ENCODE measurements around the gene TMEM126A.

- TF ChIP-seq TCF7 (CRISPR knock-in tag; IDR thresholded peaks at IDR 0.05; ENCODE audit: low read depth) (no peak), AFF4 (CRISPR knock-in tag; IDR thresholded peaks at IDR 0.05; ENCODE audit: borderline replicate concordance) (no peak), ESRRA (CRISPR knock-in tag; IDR thresholded peaks at IDR 0.05; ENCODE audit: borderline replicate concordance) (no peak), ZNF416 (CRISPR knock-in tag; IDR thresholded peaks at IDR 0.05) (no peak), HMGXB4 (CRISPR knock-in tag; IDR thresholded peaks at IDR 0.05) (peak; percentile 62; the same call in 1 of the 2 replicates)
- TF ChIP-seq, protein P1, sequence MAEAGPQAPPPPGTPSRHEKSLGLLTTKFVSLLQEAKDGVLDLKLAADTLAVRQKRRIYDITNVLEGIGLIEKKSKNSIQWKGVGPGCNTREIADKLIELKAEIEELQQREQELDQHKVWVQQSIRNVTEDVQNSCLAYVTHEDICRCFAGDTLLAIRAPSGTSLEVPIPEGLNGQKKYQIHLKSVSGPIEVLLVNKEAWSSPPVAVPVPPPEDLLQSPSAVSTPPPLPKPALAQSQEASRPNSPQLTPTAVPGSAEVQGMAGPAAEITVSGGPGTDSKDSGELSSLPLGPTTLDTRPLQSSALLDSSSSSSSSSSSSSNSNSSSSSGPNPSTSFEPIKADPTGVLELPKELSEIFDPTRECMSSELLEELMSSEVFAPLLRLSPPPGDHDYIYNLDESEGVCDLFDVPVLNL (CRISPR knock-in tag; IDR thresholded peaks at IDR 0.05; ENCODE audit: borderline replicate concordance, low read depth) = no peak
- TF ChIP-seq, protein P2, sequence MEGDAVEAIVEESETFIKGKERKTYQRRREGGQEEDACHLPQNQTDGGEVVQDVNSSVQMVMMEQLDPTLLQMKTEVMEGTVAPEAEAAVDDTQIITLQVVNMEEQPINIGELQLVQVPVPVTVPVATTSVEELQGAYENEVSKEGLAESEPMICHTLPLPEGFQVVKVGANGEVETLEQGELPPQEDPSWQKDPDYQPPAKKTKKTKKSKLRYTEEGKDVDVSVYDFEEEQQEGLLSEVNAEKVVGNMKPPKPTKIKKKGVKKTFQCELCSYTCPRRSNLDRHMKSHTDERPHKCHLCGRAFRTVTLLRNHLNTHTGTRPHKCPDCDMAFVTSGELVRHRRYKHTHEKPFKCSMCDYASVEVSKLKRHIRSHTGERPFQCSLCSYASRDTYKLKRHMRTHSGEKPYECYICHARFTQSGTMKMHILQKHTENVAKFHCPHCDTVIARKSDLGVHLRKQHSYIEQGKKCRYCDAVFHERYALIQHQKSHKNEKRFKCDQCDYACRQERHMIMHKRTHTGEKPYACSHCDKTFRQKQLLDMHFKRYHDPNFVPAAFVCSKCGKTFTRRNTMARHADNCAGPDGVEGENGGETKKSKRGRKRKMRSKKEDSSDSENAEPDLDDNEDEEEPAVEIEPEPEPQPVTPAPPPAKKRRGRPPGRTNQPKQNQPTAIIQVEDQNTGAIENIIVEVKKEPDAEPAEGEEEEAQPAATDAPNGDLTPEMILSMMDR (IDR thresholded peaks at IDR 0.05) = no peak
Measured at GRCh38 chr11:85627998-85628770, 19.6 kb upstream of the TMEM126A start, which contains the start of gene TMEM126B.
